Subcutaneous adipose tissue (tissue), 4 donors: Measurements from ENCODE around the gene PKN1. TPM values are rescaled to one million over a fixed set of nuclear protein-coding genes. Genes with fewer than 3 reads are reported as not detected.

Experiments
- total RNA-seq, 4 donors: library from RNA; depleted of rRNA; stranded (reverse); fragments of >200 nt; gene quantifications; one replicate each; pipeline ENCODE4 v1.1.0, GENCODE V29; 2016
- TF ChIP-seq, protein P1 (sequence below): fragments of 450-650 bp; IDR thresholded peaks from one replicate; pipeline ENCODE4 v1.5.1; 2016; ENCODE audit warnings: low read depth, mild to moderate bottlenecking, control low read depth, antibody characterized with exemption, moderate library complexity

The PKN1 gene
- total RNA-seq, 4 donors from 2014 or later = 47.8 to 136 (median 75.8) TPM

DNA sequence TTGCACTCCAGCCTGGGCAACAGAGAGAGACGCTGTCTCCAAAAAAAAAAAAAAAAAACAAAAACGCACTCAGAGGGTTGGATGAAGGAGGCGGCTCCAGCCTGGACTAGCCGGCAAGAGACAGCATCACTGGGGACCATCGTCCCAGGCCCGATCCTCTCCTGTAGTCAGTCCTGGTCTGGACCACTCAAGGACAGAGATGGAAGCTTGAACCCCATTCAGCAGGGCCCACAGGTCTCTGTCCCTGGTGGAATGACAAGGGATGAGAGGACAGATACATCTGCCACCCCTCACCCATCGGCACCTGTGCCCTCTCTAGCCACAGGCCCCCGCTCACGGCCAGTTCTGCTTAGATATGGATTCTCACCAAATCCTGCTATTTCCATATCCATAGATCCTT is 37.8 kb upstream of the PKN1 start:
- TF ChIP-seq, protein P1, sequence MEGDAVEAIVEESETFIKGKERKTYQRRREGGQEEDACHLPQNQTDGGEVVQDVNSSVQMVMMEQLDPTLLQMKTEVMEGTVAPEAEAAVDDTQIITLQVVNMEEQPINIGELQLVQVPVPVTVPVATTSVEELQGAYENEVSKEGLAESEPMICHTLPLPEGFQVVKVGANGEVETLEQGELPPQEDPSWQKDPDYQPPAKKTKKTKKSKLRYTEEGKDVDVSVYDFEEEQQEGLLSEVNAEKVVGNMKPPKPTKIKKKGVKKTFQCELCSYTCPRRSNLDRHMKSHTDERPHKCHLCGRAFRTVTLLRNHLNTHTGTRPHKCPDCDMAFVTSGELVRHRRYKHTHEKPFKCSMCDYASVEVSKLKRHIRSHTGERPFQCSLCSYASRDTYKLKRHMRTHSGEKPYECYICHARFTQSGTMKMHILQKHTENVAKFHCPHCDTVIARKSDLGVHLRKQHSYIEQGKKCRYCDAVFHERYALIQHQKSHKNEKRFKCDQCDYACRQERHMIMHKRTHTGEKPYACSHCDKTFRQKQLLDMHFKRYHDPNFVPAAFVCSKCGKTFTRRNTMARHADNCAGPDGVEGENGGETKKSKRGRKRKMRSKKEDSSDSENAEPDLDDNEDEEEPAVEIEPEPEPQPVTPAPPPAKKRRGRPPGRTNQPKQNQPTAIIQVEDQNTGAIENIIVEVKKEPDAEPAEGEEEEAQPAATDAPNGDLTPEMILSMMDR = no peak

DNA sequence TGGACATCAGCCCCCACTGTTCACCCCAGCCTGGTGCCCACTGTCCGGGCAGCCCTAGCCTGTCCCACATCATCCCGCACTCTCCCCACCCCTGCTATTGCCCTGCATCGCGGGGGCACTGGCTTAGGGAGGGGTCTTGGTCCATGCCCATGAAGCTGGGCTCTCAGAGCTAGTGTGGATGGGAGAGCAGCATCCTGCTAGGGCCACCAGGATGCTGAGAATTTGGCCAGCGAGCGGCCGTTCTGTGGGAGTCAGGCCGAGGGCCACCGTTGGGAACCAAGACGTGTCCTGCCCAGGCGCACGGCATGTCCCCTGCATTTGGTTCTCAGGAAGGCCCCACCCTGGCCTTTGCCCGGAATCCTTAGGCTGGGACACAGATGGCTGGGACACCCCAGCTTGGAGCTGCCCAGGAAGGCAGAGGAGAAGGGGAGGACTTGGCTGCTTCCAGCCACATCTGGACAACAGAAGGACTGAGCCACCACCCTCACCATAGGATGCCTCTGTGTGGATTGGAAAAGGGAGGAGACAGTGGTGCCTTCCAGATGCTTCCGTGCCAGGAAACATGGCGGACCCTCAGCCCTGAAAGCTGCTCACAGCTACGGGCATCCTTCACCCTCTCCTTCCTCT is 37.3 kb upstream of the PKN1 start:
- TF ChIP-seq, protein P1 = no peak

DNA sequence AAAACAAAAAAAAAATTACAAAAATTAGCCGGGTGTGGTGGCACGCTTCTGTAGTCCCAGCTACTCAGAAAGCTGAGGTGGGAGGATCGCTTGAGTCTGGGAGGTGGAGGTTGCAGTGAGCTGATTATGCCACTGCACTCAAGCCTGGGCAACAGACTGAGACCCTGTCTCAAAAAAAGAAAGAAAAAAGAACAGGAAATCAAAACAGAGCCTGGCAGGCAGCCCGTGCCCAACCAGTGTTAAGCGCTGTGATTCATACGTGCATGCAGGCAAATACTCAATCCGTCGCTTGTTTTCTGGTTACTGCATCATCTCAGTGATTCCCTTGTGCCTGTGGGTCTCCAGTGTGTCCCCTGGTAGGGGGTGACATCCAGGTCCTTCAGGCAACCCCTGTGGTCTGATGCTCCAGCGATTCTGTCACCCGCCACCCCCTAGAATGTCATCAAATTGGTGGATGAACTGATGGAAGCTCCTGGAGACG is 32.1 kb upstream of the PKN1 start:
- TF ChIP-seq, protein P1 = no peak

DNA sequence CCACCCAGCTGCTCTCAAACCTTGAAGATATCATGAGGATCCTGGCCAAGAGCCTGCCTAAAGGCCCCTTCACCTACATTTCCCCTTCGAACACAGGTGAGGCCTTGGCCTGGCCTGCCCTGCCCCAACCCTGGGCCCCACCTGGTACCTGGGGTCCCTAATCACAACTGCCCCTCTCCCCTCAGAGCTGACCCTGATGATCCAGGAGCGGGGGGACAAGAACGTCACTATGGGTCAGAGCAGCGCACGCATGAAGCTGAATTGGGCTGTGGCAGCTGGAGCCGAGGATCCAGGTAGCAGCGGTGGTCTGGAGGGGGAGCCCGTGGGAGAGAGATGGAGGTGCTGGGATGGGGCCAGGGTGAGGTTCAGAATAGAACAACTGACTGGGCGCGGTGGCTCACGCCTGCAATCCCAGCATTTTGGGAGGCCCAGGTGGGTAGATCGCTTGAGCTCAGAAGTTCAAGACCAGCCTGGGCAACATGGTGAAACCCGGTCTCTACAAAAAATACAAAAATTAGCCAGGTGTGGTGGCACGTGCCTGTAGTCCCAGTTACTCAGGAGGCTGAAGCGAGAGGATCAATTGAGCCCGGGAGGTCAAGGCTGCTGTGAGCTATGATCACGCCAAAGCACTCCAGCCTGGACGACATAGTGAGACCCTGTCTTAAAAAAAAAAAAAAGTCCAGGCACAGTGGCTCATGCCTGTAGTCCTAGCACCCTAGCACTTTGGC is 31.5 kb upstream of the PKN1 start:
- TF ChIP-seq, protein P1 = no peak

DNA sequence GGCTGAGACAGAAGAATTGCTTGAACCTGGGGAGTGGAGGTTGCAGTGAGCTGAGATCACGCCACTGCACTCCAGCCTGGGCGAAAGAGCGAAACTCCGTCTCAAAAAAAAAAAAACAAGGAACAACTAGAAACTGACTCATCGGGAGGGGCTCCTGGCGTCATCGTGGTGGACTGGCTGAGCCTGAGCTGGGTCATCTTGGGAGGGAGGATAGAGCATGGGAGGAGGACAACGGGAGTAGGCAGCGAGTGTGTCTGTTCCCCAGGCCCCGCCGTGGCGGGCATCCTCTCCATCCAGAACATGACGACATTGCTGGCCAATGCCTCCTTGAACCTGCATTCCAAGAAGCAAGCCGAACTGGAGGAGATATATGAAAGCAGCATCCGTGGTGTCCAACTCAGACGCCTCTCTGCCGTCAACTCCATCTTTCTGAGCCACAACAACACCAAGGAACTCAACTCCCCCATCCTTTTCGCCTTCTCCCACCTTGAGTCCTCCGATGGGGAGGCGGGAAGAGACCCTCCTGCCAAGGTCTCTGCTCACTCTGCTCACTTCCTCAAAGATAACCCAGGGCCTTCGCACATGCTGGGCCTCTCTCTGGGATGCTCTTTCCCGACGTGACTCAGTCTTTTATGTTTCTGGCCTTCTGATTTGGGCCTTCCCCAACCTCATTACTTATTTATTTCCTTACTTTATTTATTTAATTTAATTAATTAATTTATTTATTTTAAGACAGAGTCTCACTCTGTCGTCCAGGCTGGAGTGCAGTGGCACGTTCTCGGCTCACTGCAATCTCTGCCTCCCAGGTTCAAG is 30.6 kb upstream of the PKN1 start:
- TF ChIP-seq, protein P1 = no peak

DNA sequence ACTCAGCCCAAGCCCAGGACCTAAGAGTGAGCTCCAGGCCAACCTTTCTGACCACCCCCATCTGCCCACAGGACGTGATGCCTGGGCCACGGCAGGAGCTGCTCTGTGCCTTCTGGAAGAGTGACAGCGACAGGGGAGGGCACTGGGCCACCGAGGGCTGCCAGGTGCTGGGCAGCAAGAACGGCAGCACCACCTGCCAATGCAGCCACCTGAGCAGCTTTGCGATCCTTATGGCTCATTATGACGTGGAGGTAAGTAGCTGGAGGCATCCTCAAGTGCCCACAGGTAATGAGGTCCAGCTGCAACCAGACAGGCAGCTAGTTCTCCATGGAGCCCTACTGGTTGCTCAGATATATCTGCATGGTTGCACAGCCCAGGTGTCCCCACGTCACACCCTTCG is 28.8 kb upstream of the PKN1 start:
- TF ChIP-seq, protein P1 = no peak

DNA sequence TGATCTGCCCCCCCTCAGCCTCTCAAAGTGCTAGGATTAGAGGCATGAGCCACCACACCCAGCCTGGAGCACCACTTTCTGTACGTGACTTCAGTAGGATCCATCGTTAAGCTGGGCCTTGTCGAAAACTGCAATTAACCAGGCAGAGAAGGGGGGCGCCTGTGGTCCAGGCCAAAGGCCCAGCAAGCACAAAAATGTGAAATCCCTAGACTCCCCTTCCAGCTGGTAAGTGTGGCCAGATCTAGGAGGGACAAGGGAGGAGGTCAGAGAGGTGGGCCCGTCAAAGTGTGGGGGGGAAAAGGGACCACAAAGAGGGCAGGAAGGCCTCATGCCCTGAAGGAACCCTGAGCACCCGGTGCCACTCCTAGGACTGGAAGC is 27.7 kb upstream of the PKN1 start:
- TF ChIP-seq, protein P1 = no peak
